ENCODE data around the gene PAPPA.

PAPPA gene

DNA sequence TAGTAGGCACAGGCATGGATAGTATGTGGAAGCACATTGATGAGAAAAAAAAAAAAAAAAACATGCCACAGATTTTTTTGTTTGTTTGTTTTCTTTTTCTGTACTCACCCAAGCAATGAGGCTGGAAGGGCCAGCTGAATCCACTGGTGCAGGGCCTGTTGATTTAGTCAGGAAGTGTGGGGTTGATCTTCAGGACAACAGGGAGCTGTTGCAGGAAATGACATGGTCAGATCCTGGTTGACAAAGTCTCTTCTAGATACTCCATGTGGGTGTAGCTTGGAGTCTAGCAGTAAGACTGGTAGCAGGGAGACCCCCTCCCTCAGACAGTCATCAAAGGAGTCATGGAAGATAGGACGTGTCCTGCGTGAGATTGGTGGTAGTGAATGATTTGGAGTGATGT lies 191.8 kb downstream of the PAPPA start:
- no peak for DNase-seq (ENCODE audit: low read depth in 2 of 2)

DNA sequence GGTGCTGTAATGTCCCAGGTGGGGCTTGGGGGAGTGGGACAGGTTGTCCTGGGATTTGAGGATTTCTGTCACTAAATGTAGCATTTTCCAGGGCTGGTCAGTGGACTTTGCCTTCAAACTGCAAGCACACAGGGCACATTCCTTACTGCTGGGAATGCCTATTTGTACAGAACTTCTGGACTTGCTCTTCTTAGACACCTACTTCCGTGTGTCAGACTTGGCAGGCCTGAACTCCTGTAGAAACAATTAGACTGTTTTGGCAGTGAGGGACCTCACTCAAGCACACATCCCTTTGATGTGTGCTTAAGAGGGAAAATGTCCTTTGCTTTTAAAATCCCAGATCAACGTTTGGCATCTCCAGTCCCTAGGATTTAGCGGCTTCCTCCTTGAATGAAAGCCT lies 192.2 kb downstream of the PAPPA start:
- DNase-seq (ENCODE audit: low read depth in 2 of 2), result no peak

DNA sequence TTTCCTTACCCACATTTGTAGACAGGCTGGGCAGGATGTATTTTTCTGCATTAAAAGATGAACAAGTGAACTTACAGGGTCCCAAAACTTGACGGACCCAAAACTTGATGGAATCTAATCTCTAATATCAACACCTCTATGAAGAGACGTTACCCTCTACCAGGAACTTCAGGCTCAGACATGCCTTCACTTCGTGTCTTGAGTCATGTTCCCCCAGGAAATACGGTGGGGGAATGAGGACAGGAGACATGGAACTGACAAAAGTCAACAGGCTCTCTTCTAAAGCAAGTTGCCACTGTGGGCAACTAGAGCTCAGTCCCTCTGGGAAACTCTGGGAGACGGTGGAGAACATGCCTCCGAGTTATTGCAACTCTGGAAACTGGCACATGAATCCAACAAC lies 196.1 kb downstream of the PAPPA start:
- no peak for DNase-seq (ENCODE audit: low read depth in 2 of 2)

DNA sequence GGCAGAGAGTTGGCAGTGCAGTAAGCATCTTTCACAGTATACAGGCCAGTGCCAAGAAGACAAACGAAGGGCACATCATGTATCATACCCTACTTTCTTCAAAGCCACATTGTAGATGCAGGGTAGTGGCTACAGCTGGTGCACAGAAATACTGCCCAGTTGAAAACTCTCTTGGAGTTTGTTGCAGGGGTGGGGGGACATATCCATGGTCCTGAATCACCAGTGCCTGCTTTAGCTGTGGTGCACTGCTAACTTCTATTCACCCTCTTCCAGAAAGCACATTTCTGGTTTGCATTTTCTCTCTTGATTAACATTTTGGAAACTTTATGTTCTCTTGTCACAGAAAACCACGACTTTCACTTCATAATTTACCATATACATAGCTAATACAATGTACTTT lies 196.6 kb downstream of the PAPPA start:
- no peak for DNase-seq (ENCODE audit: low read depth in 2 of 2)

DNA sequence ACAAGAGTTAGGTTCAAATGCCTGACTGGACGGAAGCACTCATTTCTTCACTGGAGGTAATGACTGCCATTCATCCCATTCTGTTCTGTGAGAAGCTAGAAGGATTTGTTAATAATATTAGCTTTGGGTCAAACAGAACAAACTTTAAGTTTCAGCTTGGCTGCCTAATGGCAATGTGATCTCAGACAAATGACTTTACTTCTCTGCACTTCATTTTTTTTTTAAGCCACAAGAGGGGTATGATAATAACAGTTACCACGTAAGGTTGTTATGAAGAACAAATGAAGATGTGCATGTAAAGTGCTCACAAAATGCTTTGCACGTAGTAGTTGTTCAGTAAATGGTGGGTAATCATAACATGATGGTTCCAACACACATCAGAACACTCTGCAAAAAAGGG lies 199.4 kb downstream of the PAPPA start:
- no peak for DNase-seq (ENCODE audit: low read depth in 2 of 2)

DNA sequence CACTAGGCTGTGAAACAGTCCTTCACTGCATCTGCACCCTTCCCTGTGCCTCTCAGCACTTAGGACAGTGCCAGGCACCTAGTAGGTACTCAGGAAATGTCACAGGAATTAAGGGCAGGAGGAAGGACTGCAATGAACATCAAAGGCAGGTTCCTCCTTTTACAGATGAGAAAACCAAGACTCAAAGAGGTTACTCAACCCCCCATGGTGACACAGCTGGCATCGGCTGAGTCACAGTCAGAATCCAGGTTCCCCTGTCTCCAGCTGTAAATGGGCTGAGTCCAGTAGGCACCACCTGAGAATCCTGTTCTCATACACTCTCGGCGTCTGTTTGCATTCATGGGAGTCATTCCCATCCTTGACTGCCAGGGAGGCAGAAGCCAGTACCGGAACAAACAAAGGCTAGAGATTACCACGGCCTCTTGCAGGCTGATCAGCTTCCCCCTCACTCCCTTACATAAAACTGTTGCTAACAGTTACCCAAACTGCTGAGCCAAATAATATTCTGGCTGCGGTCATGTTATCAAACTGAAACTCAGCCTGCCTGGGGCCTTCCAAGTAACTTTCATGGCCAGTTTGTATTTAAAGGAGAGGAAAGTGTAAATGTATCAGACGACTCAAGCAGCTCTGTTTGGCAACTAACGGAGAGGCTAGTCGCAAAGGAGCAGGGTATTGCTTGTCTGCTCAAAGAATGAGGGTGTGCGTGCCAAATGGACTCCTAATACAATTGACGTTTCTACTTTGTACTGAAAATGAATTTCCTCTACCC lies 201.7 kb downstream of the PAPPA start:
- DNase-seq (ENCODE audit: low read depth in 2 of 2), result no peak

DNA sequence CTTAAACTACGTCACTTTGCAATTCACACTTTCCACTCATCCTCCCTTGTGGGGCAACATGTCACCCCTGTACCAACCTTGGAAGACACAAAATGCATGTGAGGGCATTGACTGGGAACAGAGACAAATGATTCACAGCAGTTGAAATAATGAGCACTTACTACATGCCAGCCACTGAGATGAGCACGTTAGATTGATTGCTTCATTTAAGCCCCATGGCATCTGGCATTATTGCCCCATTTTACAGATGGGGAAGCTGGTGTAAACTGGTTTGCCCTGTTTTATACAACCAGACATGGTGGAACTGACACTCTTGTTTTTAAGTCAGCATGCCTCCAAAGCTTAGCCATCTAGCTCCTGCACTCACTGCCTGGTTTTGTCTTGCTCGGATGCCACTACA lies 204.7 kb downstream of the PAPPA start:
- no peak for DNase-seq (ENCODE audit: low read depth in 2 of 2)

DNA sequence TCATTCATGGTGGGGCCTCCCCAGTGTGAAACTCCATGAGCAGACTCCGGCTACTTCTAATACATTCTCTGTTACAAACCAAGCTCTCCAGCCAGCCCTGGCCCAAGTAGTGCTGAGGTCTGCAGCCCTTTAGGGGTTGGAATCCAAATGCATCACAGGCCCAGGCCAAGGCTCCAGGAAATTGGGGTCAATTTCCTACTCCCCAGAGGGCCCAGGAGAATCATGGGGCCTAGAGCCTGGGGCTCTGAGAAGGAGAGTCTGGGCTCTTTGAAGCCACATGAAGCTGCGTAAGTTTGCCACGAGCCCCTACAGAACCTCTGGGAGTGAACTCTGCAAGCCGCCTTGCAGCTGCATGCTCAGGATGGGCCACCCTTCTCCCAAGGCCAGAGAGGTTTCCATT lies 206.4 kb downstream of the PAPPA start:
- DNase-seq (ENCODE audit: low read depth in 2 of 2), result no peak

DNA sequence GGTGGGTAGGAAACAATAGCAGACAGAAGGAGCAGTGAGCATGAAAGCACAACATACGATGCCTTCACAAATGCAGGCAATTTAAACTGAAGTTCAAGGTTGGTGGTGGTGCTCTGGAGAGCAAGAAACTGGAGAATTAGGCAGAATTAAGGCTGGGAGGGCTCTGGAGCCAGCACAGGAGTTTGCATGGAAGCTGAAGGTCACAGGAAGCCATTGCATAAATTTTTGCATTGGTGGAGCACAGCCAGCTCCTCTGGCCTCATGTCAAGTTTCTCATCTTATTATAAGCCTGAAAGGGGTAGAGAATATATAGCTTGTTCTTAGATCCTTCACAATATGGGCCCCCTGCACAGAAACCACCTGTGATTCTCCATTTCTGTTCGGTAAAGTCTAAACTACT lies 207.4 kb downstream of the PAPPA start:
- no peak for DNase-seq (ENCODE audit: low read depth in 2 of 2)

DNA sequence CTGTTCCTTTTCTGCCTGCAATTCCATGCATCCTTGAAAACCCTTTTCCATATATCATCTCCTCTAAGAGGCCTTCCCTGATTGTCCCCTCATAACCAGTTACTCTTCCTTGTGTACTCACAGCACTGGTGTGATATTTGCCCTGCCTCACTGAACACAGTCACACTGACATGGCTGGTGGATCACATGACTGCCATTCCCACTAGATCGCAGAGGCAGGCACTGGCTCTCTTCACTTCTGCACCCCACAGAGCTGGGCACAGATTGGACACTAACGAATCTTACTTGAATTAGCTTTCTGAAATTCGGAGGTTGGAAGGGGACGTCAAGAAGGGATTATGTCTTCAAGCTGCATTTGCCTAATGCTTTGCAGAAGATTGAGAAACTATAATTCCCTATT lies 208.0 kb downstream of the PAPPA start:
- DNase-seq (ENCODE audit: low read depth in 2 of 2), result no peak

DNA sequence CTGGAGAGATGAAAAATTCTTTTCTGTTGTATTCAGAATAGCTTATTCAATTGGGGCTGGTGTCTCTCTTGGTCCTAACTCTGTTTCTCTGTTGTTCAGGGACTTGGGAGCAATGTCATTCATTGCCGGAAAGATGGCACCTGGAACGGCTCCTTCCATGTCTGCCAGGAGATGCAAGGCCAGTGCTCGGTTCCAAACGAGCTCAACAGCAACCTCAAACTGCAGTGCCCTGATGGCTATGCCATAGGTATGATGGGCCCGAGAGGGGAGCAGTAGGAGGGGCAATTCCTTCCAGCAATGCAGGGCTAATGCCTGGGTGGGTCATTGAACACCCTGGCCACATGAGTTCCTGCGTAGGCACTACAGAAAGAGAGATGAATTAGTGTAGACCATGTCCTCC lies 208.9 kb downstream of the PAPPA start:
- DNase-seq (ENCODE audit: low read depth in 2 of 2), result no peak

DNA sequence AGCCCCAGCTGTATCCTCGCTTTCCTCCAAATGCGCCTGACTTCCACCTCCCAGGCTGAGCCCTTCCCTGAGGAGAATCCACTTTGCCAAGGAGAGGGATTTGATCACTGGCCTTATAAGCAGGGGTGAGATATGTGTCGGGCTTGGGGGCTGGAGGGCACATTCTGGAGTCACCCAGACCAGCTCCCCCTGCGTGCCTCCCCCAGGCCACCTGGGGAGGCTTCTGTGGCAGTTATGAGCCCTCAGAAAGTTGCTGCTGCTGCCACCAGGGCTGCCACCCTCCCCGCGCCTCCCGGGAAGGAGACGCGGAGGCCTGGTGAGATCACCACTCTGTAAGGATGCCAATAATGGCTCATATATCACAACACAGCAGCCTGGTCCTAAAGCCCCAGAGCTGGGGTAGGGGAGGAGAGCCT lies 211.5 kb downstream of the PAPPA start:
- DNase-seq (ENCODE audit: low read depth in 2 of 2), result no peak

DNA sequence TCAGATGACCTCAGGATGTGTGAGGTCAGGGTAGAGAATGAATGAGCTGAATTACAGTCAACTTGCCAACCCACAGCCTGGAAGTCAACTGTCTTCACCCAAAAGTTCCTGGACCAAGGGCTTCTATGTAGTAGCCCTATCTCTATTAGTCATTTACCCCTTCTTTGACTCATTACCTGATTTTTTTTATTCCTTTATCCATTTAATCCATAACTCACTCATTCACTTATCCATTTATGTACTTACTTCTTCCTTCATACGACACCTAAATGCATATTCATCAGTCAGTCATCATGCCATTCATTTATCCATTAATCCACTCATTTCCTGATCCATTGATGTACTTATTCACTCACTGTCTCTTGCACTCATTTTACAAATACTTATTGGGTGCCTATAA lies 212.7 kb downstream of the PAPPA start:
- DNase-seq (ENCODE audit: low read depth in 2 of 2), result no peak

DNA sequence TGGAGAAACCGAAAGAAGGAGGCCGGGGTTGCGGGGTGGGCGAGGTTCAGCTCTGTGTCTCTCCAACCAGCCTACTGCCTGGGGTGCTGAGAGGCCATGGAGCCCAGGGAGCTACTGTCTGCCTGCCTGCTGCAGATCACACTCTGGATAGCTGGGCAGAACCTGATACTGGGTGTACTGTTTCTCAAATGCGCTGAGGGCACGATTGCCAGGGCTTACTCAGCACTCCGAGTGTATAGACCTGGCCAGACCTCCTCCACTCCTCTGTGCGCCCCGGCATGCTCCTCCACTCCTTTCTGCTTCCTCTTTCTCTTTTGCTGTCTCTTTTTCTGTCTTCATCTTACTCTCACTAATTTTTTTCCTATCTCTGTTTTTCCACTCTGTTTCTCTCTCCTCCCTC lies 215.1 kb downstream of the PAPPA start:
- no peak for DNase-seq (ENCODE audit: low read depth in 2 of 2)

DNA sequence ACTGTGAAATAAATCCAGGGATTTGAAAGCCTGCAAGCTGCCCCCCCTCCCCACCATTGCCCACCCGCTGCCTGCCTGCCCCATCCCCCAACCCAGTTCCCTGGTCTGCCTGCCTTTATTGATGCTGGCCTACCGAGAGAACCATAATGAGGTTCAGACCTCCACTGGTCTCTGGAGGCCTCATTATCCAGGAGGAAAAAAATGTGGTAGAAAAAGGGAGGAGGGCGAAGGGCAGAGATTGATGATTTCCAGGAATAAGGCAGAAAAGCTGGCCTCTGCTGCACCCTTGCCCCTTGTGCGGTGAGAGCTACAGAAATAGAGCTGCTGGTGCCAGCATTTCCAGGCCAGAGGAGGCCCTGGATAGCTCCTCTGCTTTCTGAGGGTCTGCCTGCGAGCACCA lies 216.1 kb downstream of the PAPPA start:
- DNase-seq (ENCODE audit: low read depth in 2 of 2), result no peak

DNA sequence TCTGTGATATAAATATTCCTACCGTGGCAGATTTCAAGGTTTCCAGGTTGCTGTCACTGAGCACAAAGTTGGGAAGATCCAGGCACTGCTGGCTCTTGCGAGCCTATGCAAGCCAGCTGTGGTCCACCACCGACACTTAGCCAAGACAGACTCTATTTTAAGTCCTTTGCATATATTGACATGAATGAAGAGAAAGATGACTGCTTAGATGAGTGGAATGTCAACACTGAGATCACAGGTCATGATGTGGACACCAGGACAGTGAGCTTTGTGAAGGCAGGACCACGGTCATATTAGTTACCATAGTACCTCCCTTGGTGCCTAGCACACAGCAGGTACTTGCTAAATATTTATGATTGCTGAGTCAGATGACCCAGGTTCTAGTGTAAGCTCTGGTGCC lies 217.0 kb downstream of the PAPPA start:
- no peak for DNase-seq (ENCODE audit: low read depth in 2 of 2)

DNA sequence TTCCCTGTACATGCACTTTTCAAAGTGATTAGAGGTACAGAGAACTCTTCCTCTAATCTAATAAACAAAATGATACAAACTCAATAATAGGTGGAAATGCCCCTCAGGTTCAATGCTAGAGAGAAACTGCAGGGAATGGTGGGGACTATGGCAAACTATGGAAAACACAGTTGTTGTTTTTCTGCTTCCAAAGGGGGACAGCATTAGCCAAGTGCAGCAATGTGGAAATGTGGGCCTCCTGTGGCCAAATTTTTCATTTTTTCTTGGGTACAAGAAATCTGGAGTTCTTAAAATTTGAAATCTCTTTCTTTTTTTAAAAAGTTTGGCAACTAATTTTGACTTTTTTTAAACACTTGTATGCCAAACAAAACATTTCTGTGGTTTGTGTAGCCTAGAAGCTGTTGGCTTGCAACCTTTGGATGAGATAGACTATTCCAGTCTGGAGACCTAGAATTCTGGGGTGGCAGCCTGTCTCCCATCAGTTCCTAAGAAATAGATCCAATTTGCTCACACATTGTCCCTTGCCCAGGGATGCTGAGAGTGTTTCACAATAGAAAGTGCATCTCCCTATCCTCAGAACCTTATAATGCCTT lies 218.6 kb downstream of the PAPPA start:
- DNase-seq (ENCODE audit: low read depth in 2 of 2), result no peak

DNA sequence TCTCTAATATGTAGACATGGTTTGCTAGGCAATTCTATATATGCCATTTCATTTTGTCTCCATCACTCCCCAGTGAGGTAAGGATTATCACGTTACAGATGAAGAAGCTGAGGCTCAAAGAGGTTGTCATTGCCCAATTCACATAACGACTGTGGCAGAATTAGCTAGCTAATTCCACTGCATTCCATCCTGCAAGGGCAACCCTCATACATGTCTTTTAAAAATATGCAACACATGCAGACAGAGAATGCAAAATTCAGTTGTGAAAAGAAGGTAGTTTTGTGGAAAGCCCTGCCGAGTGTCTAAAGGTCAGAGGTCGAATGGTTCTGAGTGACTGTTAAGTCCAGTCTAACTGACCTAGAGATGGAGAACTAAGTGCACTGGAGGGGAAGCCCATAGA lies 219.2 kb downstream of the PAPPA start:
- no peak for DNase-seq (ENCODE audit: low read depth in 2 of 2)

DNA sequence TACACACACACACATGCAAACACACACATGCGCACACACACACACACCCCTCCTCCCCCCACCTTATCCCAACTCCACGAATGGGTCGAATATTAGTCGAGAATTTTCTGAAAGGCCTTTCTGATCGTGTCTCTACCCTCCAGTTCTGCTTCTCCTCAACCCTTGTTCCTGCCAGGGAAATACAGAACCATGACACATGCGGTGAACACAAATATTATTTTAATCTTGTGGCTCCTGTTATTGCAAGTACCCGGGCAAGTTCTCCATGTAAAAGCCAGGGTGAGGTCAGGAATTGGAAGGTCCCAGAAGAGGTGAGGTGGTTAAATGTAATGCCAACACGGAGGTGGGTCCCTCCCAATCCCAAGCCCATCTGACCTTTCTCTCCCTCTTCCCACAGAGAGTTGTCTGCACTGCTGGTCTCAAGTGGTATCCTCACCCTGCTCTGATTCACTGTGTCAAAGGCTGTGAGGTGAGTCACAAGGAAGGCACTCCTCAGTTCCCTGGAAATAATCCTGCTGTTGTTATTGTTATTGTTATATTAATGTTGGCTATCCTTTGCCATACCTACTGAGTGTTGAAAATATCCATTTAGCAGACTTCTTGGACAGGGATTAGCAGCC lies 223.7 kb downstream of the PAPPA start:
- DNase-seq (ENCODE audit: low read depth in 2 of 2), result no peak

DNA sequence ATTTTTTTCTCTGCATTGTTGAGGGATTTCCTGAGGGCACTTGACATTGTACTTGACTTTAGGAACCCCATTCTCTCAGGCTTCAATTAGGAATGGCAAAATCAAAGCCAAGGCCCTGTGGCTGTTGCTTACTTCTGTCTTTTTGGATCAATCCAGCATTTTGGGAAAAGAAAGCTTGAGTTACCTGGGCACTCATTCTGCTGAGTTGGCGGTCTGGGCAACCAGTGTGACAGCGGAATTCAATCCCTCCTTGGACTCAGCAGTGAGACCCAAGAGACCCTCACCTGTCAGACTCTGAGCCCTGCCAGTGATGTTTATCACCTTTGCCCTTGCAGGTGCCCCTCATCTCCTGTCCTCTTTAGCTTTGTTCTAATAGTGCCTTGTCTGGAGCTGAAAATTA lies 225.3 kb downstream of the PAPPA start:
- DNase-seq (ENCODE audit: low read depth in 2 of 2), result no peak

DNA sequence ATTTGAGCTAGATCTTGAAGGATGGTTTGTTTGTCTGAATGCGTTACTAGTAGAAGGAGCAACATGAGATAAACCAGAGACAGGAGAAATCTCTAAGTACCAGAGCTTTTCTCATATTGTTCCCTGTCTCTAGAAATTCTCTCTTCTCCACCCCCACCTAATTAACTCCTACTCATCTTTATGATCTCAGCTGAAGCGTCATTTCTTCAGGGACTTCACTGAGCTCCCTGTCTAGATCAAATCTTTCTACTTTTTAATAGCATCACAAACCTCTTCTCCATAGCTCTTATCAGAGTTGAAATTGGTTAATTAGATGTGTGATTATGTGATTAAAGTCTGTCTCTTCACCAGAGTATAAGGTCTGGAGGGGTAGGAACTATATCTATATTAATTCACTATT lies 226.2 kb downstream of the PAPPA start:
- no peak for DNase-seq (ENCODE audit: low read depth in 2 of 2)

DNA sequence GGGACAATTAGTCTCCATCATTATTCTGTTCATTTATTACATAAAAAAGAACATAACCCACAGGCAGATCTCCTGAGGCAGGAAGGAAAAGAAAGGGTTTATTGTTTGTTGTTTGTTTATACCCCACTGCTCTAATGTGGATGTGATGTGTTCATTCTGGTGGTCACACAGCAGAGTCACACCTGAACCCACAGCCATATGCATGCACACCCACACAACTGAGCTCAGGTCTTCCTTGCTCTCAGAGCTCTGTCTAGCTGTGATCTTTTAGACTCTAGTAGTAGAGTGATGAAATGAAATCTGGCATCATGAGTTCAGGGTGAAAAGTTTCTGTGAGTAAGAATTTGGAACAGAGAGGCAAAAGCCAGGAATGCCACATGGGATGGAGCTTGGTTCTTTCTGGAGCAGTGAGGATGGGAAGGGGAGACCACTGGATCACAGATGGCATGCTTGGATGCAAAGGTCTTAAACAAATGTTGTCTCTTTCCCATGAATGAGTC lies 227.0 kb downstream of the PAPPA start:
- no peak for DNase-seq (ENCODE audit: low read depth in 2 of 2)

DNA sequence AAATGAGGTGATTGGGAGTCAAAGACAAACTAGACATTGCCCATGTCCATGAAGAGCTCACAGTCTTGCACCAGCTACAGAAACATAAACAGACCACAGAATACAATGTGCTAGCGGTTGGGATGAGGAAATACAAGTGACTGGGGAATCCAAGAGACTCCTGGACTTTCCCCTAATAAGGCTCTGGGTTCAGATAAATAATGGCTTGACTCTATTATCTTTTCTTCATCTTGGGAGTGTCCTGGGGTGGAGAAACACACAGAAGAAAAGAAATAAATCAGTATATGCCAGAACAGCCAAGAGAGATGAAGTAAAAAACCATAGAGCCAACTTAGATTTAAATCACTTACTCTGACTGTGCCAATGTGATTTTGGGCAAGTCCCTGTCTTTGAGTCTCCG lies 227.8 kb downstream of the PAPPA start:
- no peak for DNase-seq (ENCODE audit: low read depth in 2 of 2)

Data from stimulated activated CD8-positive, alpha-beta memory T cell treated with anti-CD3 and anti-CD28 coated beads, Interleukin-2, amount 100 ng/mL, for 48 hours (primary cell).